GM04503 (cell line): ENCODE data around the gene IFT80.
"Not testable (repeated sequence)": the region's sequence is repeated elsewhere in the genome, so short reads cannot be mapped to it uniquely, and the experiment has no call there.

Experiments
- DNase-seq: peaks from one replicate; pipeline ENCODE4 v3.0.0-alpha.2; 2012; ENCODE audit warnings: low read depth

Gene IFT80

DNA sequence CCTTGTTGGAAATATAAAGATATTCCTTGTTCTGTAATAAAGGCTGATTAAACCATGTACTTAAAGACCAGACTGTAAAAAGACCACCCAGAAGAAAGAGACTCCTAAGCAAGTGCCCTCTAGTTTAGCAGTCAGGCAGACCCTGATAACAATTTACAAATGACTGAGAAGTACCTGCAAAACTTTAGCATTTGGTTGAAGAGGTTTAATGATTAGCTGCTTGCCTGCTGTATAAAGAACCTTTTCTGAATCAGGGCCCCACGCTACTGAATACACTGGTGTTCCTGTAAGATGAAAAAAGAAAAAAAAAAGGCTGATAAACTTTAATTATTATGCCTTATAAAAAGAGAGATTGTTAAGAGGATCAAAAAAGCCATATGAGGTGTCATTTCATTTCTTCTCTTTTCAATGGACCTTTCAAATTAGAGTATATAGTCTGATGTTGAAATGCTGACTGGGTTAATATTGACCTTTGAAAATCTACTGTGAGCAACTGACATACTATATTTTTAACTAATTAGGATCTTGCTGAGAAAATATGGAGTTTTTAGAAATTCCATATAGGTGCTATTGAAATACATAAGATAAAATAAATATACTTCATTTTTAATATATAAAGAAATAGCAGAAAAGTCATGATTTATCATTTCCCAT is 33.0 kb downstream of the IFT80 start:
- DNase-seq = no peak

DNA sequence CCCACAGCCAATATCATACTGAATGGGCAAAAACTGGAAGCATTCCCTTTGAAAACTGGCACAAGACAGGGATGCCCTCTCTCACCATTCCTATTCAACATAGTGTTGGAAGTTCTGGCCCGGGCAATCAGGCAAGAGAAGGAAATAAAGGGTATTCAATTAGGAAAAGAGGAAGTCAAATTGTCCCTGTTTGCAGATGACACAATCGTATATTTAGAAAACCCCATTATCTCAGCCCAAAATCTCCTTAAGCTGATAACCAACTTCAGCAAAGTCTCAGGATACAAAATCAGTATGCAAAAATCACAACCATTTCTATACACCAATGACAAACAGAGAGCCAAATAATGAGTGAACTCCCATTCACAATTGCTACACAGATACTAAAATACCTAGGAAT is 36.1 kb downstream of the IFT80 start:
- DNase-seq = not testable (repeated sequence)

DNA sequence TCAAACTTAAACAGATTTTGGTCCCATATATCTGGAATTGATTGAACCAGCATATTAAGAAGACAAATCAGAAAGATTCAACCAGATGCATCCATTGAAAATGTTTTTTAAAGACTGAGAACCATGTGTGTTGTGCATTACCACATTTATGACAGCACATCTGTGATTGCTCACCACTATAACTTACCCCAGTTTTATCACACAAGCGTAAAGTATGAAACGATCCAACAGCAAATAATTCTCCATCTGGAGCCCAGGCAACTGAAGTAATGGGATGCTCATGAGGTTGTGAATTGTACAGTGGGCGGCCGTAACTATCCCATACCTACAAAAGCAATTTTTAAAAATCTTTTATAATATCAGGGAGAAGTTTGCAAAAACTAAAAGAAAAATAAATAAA is 43.2 kb downstream of the IFT80 start:
- no peak for DNase-seq

DNA sequence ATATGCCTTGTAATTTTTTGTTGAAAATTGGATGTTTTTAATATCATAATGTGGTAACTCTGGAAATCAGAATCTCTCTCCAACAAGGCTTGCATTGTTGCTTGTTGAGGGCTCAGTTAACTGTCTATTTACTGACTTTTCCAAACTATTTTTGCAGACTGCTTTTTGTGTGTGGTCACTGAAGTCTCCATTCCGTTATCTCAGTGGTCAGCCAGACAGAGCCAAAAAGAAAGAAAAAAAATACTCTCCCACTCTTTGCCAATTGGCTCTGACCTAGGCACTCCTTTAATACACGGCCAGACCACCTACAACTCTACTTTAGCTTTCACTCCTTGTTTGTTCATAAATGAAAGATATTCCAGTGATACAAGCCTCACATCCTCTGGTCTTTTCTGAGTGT is 52.5 kb downstream of the IFT80 start:
- no peak for DNase-seq

DNA sequence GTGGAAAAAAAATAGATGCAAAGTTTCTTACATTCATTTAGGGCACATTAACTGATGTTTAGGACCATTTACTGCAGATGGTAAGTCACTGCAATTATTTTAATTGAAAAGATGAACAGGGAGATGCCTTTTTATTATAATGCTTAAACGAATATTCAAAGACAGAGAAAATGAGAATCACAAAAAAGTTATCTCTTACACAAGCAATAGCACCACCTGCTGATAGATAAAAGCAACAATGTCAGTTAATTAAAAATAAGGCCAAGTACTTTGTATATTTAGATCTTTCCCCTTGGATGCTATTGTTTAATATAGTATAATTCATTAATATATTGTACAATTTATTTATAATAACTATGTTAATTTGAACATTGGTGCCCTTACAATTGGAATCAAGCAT is 55.9 kb downstream of the IFT80 start:
- no peak for DNase-seq

DNA sequence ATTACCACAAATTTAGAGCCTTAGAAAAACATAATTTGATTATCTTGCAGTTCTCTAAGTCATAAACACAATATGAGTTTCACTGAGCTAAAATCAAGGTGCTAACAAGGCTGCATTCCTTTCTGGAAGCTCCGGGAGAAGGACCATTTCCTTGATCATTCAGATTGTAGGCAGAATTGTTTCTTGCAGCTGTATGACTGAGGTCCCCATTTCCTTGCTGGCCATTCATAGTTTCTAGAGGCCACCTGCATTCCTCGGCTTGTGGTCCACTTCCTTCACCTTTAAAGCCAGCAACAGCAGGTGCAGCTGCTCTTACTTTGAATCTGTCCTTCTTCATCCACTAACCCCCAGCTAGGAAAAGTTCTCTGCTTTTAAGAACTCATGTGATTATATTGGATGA is 58.7 kb downstream of the IFT80 start:
- DNase-seq = no peak

DNA sequence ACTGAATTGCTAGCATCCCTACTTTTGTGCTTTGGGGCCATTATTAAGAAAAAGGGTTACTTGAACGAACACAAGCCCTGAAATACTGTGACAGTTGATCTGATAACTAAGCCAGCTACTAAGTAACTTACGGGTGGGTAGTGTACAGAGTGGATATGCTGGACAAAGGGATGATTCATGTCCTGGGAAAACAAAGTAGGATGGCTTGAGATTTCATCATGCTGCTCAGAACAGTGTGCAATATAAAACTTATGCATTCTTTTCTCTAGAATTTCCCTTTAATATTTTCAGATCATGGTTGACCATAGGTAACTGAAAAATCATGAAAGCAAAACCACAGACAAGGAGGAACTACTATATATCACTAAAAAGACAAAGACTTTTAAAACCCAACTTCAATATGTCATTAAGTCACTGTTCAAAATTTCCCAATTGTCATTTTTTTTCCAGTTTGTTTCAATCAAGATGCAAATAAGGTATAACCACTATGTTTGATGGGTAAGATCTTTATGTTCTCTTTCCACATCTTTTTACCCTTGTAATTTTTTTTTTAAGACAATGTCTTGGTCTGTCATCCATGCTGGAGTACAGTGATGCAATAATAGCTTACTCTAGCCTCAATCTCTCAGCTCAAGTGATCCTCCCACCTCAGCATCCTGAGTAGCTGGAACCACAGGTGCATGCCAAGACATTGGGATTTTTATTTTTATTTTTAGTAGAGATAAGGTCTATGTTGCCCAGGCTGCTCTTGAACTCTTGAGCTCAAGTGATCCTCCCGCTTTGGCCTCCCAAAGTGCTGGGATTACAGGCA is 67.7 kb downstream of the IFT80 start:
- DNase-seq = peak; percentile 50

DNA sequence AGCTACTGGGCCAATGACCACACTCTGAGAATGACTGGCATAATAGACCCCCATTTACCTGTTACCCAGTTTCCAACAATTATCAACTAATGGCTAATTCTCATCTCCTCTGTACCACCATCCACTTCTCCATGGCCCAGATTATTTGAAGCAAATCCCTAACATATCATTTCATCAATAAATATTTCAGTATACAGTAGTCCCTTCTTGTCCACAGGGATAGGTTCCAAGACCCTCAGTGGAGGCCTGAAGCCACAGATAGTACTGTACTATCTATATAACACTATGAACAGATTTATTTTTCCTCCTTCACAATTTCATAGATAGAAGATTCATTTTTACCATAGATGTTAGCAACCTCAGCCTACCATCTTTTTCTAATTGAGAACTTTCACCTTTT is 68.3 kb downstream of the IFT80 start:
- no peak for DNase-seq

DNA sequence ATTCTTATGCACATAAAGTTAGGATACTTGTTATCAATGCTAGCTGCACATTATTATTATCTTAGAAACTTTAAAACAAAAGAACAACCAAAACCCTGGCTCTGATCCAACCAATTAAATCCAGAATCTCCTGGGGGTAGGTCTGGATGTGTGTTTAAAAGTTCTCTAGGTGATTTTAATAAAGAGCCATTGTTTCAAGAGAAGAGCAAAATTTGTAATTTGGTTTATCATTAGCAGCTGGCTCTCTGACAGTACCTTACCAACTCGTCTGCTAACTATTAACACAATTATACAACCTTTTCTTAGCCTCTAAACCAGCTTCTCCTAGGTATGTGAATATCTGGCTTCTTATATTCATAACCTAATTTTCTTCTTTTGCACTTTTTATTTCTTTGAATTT is 68.9 kb downstream of the IFT80 start:
- DNase-seq = no peak

DNA sequence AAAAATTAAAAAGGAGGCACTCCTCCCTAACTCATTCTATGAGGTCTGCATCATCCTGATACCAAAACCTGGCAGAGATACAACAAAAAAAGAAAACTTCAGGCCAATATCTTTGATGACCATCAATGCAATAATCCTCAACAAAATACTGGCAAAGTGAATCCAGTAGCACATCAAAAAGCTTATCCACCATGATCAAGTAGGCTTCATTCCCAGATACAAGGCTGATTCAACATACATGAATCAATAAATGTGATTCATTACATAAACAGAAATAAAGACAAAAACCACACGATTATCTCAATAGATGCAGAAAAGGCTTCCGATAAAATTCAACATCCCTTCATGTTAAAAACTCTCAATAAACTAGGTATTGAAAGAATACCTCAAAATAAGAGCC is 72.7 kb downstream of the IFT80 start:
- not testable (repeated sequence) for DNase-seq

DNA sequence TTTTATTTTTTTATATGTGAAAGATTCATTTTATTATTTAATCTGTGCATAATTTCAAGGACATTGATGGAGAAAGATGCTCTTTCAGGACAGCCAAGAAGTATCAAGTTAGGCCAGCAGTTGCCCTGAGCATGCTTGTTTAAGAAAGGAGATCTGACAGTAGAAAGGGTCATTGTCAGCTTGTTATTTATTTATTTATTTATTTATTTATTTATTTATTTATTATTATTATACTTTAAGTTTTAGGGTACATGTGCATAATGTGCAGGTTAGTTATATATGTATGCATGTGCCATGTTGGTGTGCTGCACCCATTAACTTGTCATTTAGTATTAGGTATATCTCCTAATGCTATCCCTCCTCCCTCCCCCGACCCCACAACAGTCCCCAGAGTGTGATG is 77.2 kb downstream of the IFT80 start:
- DNase-seq = not testable (repeated sequence)

DNA sequence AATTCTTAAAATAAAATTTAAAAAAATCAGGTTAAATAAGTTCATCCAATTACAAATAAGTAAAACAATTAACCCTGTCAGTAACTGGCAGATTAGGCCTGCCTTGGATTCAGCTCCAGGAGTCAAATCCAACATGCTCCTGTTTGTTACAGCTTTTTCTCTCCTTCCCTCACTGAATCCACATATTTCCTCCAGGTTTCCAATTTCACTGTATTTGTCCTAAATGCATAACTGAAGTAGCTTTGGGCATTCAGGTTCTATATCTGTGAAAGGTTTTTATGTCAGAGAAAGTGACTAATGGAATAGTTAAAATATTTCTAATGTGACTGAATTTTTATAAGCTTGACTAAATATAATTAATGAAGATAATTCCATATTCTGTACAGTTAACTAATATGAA is 79.7 kb downstream of the IFT80 start:
- no peak for DNase-seq

DNA sequence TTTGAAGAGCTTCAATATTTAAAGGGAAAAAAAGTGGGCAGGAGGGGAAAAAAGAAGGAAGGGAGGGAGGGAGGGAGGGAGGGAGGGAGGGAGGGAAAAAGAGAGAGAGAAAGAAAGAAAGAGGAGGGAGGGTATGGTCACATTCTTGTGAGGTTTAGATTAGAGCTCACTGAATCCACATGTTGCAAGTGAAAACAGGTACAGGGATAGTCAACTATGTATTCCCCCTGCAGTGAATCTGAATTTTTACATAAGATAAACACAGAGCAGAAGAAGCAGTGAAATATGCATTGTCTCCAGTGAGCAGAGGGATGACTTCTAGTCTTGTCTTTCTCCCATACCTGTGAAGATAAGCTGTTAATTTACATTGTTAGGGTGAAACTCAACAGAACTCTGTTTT is 84.0 kb downstream of the IFT80 start:
- DNase-seq = no peak

DNA sequence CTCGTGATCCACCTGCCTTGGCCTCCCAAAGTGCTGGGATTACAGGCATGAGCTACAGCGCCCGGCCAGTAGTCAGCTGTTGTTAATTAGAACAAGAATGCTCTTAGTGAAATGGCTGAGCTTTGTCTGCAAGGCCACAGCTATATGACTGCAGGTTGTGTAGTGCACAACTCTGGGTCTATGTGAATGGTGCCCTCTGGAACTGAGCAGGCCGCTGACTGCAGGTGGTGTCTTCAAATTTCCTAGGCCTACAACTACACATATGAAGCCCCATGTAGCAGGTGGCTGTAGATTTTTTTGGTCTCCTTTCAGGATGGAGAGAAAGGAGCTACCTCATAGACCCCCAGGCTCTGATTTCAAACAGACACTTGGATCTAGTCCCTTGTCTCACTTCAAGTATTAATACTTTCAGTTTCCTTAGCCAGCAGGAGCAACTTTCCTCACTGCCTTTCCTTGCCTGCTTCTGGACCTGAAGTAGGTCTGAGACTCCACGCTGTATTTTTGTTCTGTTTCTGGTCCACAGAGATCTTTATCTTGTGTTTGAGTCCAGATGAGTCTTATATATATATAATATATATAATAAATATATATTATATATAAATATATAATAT is 86.9 kb downstream of the IFT80 start:
- no peak for DNase-seq

DNA sequence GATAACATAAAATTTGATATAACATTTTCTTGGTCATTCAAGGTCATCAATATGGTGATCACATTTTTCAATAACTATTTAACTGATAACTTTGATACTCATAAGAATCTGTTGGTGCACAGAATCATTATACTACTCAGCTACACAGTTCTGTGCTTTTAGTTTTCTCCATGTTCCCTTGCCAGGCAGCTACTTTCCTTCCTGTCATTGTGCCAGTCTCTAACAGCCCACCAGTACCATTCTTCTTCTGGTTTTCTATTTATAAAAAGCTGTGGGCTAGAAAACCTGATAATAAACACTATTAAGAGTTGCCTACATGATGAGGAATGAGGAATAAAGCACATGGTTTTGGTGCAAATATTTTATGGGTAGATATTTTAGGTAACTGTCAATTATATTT is 96.2 kb downstream of the IFT80 start:
- no peak for DNase-seq

DNA sequence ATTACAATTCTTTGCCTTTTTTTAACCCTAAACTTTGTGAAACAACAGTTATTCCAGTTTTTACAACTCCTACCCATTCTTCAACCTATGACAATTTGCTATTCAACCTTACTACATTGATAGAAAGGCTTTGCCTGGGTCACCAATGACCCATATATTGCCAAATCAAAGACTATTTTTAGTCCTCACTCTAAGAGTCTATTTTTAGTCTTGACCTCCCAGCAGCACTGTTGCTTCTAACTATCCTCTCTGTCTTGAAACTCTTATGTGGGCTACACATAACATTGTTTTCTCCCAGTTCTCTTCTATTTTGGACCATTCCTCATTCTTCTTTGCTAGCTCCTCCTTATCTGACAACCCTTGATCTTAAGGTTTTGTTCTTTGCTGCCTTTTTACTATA is 102.4 kb downstream of the IFT80 start:
- no peak for DNase-seq

DNA sequence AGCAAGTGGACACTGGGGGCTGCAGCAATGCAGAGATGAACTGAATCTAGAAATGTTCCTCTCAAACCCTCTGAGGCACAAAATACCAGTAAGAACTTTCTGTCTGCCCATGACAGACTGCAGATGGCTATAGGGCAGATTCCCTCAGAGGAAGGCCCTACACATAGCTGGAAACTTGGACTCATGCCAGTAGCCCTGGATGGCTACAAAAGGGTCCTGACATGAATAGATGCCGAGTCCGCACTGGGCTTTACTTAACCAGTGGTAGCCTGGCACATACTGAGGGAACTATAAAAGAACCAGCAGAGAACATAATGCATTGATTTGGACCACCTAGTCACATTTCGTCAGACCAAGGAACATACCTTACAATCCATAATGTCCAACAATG is 107.1 kb downstream of the IFT80 start:
- DNase-seq = no peak

DNA sequence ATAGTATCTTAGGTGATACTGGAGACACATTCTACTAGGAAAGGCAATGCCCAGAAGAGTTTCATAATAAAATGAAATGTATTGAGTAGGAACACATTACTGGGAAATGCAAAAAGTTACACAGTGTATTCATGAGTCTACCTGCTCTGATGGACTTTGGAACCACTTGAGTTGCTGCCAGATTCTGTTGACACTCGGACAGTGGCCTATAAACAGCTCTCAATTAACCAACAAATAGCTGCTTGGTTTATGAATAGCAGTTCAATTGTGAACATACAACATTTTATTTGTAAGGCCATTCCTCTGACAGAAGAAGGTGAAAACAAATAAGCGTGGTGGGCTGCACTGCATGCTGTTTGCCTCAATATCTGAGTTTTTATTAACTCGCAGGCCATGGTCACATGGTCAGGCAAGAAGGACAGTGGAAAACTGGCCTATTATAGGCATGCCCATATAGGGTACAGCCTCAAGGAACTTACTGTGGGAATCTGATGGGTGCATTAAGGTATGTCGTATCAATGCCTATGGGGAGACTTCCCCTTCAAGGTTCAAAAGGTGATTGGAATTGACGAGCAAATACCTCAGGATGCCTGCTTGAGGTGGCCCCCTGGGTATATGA is 107.6 kb downstream of the IFT80 start:
- no peak for DNase-seq

DNA sequence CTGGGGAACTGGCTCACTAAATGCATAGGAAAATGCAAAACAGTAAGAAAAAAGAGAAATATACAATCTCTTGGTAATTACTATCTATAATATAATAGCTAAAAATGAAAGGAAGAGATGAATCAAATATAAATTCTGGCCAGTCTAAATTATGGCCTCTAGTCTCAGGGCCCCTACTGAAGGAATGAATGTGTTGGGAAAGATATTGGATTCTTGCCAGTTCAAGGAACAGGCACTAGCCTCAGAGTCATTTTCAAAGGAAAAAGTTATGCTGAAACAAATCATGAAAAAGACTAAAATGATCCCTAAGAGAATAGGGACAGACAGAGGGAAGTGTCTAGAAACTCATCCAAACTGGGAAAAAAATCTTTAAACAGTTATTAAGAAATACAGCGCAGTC is 111.4 kb downstream of the IFT80 start:
- DNase-seq = no peak

DNA sequence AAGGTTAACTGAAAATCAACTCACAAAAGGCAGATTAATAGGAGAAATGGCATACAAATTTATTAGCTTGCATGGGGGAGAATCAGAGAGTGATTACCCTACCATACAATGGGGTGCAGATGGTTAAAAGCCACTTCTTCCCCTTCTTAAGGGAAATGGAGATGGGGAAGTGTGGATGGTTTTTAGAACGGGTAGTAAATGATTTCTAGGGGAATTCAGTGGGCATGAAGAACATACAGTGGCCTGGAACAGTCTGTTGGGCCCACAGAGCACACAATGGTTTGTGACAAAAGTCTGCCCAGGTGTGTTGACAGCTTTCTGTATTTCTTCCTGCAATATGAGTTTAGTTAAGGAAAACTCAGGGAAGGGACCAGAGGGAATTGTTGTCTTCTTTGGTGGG is 112.8 kb downstream of the IFT80 start:
- DNase-seq = no peak

DNA sequence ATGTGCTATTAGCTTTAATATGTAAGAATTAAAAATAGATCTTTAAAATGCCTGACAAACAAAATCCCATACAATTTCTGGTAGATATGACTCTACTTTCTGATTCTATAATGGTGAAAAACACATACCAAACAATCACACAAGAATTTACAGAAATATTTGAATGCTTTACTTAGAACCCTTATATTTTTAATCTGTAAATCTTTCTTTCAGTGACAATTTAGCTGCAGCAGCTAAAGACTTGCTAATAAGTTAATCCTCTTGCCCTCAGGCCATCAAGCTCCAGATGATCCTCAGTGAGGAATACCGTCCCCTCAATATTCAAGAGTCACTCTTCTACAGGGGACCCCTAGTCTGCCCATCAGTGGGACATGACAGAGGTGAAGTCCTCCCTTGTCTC is 118.2 kb downstream of the IFT80 start:
- no peak for DNase-seq

DNA sequence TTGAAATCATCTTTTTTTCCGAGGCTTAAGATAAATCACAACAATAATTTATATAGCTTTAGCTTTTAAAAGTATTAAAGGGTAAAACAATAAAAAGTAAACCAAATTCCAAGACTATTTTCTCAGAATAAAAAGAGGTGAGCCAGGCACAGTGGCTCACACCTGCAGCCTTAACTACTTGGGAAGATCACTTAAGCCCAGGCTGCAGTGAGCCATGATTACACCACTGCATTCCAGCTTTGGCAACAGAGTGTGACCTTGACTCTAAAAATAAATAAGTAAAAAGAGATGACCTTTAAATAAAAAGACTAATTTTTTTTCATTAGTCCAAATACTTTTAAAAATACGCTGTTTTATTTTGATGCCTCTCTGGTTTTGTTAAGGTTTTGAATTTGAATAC is 119.4 kb downstream of the IFT80 start:
- DNase-seq = no peak

DNA sequence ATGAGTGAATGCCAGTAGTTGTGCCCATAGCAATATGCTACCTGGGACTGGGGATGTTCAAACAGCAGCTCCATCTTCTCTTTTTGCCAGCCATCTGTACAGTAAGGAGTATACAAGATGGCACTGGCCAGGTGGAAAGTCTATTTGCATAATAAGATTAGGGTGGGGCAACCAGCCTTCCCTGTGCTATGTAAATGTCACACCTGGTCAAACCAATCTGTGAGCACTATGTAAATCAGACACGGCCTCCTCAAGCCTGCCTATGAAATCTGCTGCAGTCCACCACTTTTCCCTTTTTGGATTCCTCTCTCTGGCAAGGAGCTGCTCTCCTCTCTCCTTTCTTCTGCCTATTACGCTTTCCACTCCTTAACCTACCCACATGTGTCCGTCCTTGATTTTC is 120.8 kb downstream of the IFT80 start:
- DNase-seq = no peak
